RWPE2 (cell line): ENCODE measurements around the gene PLPP4.

Experiments used
- ATAC-seq: fragments of 200-7000 bp; cut with Tn5 transposase; 3 replicates; pipeline ENCODE4 v1.9.1; 2021; ENCODE audit warnings: low read depth
- DNase-seq: peaks from one replicate; pipeline ENCODE4 v3.0.0-alpha.2; 2020; ENCODE audit warnings: low spot score
- H3K27ac ChIP-seq: fragments of 450-650 bp; 2 replicates; pipeline ENCODE4 v1.5.1; 2017; ENCODE audit warnings: mild to moderate bottlenecking; ENCODE audit not compliant: poor library complexity, severe bottlenecking
- H3K27me3 ChIP-seq: fragments of 250-450 bp; sonication (Bioruptor Pico); 2 replicates; pipeline ENCODE4 v1.5.1; 2021; ENCODE audit warnings: mild to moderate bottlenecking, moderate library complexity; ENCODE audit not compliant: insufficient read depth, poor library complexity, severe bottlenecking
- H3K36me3 ChIP-seq: fragments of 250-450 bp; sonication (Bioruptor Pico); 2 replicates; pipeline ENCODE4 v1.5.1; 2020; ENCODE audit warnings: low read depth, mild to moderate bottlenecking, moderate library complexity
- H3K4me1 ChIP-seq: fragments of 250-450 bp; sonication (Bioruptor Pico); 2 replicates; pipeline ENCODE4 v1.5.1; 2021; ENCODE audit warnings: mild to moderate bottlenecking, moderate library complexity; ENCODE audit not compliant: insufficient read depth, poor library complexity, severe bottlenecking
- H3K4me3 ChIP-seq: fragments of 250-450 bp; sonication (Bioruptor Pico); 2 replicates; pipeline ENCODE4 v1.5.1; 2021; ENCODE audit warnings: mild to moderate bottlenecking, moderate library complexity; ENCODE audit not compliant: severe bottlenecking
- H3K9me3 ChIP-seq: fragments of 250-450 bp; sonication (Bioruptor Pico); 2 replicates; pipeline ENCODE4 v1.5.1; 2021; ENCODE audit warnings: mild to moderate bottlenecking, moderate library complexity; ENCODE audit not compliant: severe bottlenecking
- TF ChIP-seq, protein P1 (sequence below): fragments of 450-650 bp; IDR thresholded peaks from one replicate; pipeline ENCODE4 v1.5.1; 2017; ENCODE audit warnings: mild to moderate bottlenecking, moderate library complexity; ENCODE audit not compliant: poor library complexity, severe bottlenecking

The PLPP4 gene

DNA sequence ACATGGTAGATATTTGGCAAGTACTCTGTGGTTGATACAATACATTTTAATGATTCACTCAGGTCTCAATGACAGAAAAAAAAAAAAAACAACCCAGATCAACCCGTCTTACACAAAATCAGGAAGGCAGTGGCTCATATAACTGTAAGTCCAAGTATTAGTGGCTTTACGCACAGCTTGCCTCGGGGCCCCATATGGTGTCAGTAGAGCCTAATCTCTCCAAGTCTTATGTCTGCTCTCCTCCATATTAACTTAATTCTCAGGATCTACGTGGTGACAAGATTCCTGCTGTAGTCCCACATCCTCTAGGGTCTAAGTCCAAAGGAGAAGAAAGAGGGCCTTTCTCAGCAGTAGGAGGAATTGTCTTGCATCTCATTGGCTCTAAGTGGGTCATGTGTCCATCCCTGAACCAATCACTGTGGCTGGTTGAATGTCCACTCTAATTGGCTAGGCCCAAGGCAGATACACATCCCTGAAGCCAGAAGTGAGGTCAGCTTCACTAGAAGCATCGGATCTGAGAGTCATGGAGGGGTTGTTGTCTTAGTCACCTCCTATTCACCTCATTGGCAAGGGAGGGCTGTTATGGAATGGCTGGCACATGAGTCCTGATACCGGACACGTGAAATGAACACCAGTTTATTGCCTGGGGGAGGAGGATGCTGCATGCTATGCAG is 20.5 kb upstream of the PLPP4 start:
- no peak overlapping the region for H3K4me3 ChIP-seq
- ATAC-seq: 0 out of 3 replicates have a peak, but pooled peaks have one; percentile 25
- no peaks in the 10 kb centered on the region for H3K36me3 ChIP-seq
- H3K4me1 ChIP-seq: no peaks in the 10 kb centered on the region
- TF ChIP-seq, protein P1, sequence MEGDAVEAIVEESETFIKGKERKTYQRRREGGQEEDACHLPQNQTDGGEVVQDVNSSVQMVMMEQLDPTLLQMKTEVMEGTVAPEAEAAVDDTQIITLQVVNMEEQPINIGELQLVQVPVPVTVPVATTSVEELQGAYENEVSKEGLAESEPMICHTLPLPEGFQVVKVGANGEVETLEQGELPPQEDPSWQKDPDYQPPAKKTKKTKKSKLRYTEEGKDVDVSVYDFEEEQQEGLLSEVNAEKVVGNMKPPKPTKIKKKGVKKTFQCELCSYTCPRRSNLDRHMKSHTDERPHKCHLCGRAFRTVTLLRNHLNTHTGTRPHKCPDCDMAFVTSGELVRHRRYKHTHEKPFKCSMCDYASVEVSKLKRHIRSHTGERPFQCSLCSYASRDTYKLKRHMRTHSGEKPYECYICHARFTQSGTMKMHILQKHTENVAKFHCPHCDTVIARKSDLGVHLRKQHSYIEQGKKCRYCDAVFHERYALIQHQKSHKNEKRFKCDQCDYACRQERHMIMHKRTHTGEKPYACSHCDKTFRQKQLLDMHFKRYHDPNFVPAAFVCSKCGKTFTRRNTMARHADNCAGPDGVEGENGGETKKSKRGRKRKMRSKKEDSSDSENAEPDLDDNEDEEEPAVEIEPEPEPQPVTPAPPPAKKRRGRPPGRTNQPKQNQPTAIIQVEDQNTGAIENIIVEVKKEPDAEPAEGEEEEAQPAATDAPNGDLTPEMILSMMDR: no peak
- DNase-seq: no peak
- H3K27me3 ChIP-seq: no peaks in the 10 kb centered on the region
- no peak overlapping the region for H3K27ac ChIP-seq
- H3K9me3 ChIP-seq: no peaks in the 10 kb centered on the region

DNA sequence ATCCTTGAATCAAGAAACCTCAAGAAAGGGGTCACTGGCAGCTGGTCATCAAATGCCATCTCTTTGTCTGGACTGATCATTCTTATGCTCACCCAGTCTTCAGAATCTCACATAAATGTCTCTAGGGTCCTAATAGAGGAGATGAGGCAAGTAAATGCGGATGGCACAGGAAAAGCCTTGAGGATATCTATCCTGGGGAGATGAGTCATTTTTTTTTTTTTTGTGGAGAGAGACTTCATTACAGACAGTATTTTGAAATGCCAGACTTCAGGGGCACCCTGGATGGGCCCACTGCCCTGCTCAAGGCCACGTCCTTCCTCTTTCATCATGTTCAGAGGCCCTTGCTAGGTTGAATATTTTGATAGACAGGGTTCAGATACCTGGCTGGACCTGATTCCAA is 19.5 kb upstream of the PLPP4 start:
- H3K27me3 ChIP-seq: no peaks in the 10 kb centered on the region
- peak; percentile 42; the same call in 1 of the 3 replicates for ATAC-seq
- H3K4me3 ChIP-seq: no peak overlapping the region

DNA sequence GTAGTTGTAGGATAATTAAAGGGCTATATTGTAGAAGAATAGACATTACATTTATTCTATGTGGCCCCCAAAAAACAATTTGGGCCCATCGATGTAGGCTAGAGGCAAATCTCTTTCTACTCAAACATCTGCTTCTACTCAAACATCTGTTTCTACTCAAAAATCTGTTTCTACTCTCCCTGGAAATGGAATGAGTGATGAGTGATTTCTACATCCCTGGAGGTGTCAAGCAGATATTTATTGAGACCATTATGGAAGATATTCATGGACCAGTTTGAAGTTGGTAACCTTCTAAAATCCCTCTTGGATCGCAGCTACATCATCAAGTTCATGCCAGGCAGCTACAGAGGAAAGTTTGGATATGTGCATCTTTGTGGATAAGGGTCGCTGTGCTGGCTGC is 5.1 kb upstream of the PLPP4 start:
- Histone ChIP-seq H3K9me3 (no peaks in the 10 kb centered on the region), H3K36me3 (no peaks in the 10 kb centered on the region), H3K27ac (no peak overlapping the region), H3K4me3 (no peak overlapping the region), H3K27me3 (no peaks in the 10 kb centered on the region), H3K4me1 (no peaks in the 10 kb centered on the region)
- no peak for ATAC-seq
- TF ChIP-seq, protein P1: no peak
- no peak for DNase-seq

More for the DNA sequence above, 19.5 kb upstream of the PLPP4 start:
- Histone ChIP-seq H3K27ac (no peak overlapping the region), H3K9me3 (no peaks in the 10 kb centered on the region), H3K4me1 (no peaks in the 10 kb centered on the region), H3K36me3 (no peaks in the 10 kb centered on the region)
- TF ChIP-seq, protein P1: no peak
- no peak for DNase-seq

DNA sequence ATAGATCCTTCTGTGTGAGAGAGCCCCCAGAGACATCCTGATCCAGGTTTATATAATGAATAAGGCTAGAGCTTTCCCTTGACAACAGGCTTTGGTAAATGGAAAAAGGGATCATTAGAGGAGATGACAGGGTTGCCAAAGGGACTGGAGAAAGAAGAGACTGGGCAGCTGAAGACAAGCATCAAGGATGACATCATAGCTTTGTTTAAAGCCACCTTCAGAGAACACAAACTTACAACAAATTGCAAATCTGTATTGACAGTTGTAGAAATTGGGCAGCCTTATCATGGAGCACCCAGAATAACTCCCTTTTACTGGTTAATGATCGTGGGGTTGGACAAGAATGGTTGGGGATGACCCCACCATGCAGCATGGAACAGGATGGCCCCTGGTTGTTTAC is 3.7 kb upstream of the PLPP4 start:
- no peaks in the 10 kb centered on the region for H3K9me3 ChIP-seq
- no peak overlapping the region for H3K4me3 ChIP-seq
- TF ChIP-seq, protein P1: no peak
- no peak for DNase-seq
- no peak overlapping the region for H3K27ac ChIP-seq
- no peaks in the 10 kb centered on the region for H3K4me1 ChIP-seq
- peaks cover 2% of the 10 kb centered on the region for H3K27me3 ChIP-seq
- no peaks in the 10 kb centered on the region for H3K36me3 ChIP-seq
- ATAC-seq: no peak

DNA sequence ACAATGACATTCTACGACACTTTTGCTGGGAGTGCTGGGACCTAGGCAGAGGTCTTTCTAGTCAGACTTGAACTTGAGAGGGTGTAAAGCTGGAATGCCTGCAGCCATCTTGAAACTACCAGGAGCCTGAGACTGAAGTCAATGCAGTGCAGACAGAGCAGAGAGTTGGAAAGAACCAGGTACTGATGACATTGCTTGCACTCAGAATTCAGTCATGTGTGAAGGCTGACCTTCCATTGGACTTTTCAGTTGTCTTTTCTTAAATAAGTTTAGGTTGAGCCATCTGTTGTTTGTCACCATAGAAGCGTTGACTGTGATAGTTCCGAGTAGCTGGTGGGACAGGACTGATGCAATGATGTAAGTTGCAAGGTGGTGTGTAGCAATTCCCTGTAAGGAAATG is 3.1 kb upstream of the PLPP4 start:
- TF ChIP-seq, protein P1: no peak
- H3K4me3 ChIP-seq: no peak overlapping the region
- H3K27ac ChIP-seq: no peak overlapping the region
- DNase-seq (no peak), ATAC-seq (no peak)
- peaks cover 4% of the 10 kb centered on the region for H3K27me3 ChIP-seq
- no peaks in the 10 kb centered on the region for H3K4me1 ChIP-seq
- H3K9me3 ChIP-seq: no peaks in the 10 kb centered on the region
- H3K36me3 ChIP-seq: no peaks in the 10 kb centered on the region
